ENCODE data around the gene CERS1.

CERS1 gene

DNA sequence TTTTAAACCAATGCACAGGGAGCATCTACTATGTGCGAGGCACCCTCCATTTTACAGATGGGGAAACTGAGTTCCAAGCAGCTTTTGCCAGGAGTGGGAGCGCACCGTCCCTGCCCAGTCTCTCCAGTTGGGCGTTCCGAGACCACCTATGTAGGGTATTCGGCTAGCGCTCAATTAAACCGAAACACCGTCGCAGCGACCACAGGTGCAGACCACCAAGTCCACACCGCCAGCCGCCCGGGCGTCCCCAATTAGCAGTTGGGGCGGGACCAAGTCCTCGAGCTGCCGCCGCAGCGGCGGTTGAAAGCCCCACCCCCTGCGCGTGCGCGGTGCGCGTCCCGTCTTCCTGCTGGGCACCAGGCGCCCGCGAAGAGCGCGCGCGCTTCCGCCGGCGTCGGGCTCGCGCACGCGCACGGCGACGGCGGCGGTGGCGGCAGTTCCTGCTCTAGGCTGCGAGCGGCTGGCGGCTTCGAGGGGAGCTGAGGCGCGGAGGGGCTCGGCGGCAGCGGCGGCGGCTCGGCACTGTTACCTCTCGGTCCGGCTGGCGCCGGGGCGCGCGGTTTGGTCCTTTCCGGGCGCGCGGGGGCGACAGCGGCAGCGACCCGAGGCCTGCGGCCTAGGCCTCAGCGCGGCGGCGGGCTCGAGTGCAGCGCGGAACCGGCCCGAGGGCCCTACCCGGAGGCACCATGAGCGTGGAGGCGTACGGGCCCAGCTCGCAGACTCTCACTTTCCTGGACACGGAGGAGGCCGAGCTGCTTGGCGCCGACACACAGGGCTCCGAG, 64.2 kb downstream of the CERS1 start, which contains the start of gene UPF1 (continued):
- TF ChIP-seq HOXA7 (CRISPR knock-in tag; IDR thresholded peaks at IDR 0.05; ENCODE audit: borderline replicate concordance) (0 out of 2 replicates have a peak, but pooled peaks have one; percentile 40), ZNF791 (tag by site-specific recombination; IDR thresholded peaks at IDR 0.05) (no peak), SP3 (tag by site-specific recombination; IDR thresholded peaks at IDR 0.05) (peak; percentile 28; the same call in 1 of the 2 replicates), ZSCAN30 (tag by site-specific recombination; IDR thresholded peaks at IDR 0.05) (peak; percentile 15), ZNF335 (tag by site-specific recombination; conservative IDR thresholded peaks at IDR 0.05) (peak; percentile 39; the same call in 1 of the 2 replicates), ZNF600 (tag by site-specific recombination; IDR thresholded peaks at IDR 0.05) (peak; percentile 59), ZNF311 (tag by site-specific recombination; IDR thresholded peaks at IDR 0.05; ENCODE audit: borderline replicate concordance) (no peak), ZBTB1 (tag by site-specific recombination; IDR thresholded peaks at IDR 0.05) (no peak), KLF10 (tag by site-specific recombination; IDR thresholded peaks at IDR 0.05) (peak; percentile 43; the same call in 1 of the 2 replicates), ZNF660 (tag by site-specific recombination; IDR thresholded peaks at IDR 0.05) (peak; percentile 74; the same call in 1 of the 2 replicates), ZNF664 (tag by site-specific recombination; IDR thresholded peaks at IDR 0.05) (peak; percentile 96)
- TF ChIP-seq, protein P1, sequence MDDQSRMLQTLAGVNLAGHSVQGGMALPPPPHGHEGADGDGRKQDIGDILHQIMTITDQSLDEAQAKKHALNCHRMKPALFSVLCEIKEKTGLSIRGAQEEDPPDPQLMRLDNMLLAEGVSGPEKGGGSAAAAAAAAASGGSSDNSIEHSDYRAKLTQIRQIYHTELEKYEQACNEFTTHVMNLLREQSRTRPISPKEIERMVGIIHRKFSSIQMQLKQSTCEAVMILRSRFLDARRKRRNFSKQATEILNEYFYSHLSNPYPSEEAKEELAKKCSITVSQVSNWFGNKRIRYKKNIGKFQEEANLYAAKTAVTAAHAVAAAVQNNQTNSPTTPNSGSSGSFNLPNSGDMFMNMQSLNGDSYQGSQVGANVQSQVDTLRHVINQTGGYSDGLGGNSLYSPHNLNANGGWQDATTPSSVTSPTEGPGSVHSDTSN (CRISPR knock-in tag; IDR thresholded peaks at IDR 0.05): peak; percentile 93
- TF ChIP-seq, protein P2, sequence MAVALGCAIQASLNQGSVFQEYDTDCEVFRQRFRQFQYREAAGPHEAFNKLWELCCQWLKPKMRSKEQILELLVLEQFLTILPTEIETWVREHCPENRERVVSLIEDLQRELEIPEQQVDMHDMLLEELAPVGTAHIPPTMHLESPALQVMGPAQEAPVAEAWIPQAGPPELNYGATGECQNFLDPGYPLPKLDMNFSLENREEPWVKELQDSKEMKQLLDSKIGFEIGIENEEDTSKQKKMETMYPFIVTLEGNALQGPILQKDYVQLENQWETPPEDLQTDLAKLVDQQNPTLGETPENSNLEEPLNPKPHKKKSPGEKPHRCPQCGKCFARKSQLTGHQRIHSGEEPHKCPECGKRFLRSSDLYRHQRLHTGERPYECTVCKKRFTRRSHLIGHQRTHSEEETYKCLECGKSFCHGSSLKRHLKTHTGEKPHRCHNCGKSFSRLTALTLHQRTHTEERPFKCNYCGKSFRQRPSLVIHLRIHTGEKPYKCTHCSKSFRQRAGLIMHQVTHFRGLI (tag by site-specific recombination; IDR thresholded peaks at IDR 0.05): 0 out of 2 replicates have a peak, but pooled peaks have one; percentile 42
- TF ChIP-seq, protein P3, sequence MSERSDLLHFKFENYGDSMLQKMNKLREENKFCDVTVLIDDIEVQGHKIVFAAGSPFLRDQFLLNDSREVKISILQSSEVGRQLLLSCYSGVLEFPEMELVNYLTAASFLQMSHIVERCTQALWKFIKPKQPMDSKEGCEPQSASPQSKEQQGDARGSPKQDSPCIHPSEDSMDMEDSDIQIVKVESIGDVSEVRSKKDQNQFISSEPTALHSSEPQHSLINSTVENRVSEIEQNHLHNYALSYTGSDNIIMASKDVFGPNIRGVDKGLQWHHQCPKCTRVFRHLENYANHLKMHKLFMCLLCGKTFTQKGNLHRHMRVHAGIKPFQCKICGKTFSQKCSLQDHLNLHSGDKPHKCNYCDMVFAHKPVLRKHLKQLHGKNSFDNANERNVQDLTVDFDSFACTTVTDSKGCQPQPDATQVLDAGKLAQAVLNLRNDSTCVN (tag by site-specific recombination; optimal IDR thresholded peaks at IDR 0.05): peak; percentile 61

DNA sequence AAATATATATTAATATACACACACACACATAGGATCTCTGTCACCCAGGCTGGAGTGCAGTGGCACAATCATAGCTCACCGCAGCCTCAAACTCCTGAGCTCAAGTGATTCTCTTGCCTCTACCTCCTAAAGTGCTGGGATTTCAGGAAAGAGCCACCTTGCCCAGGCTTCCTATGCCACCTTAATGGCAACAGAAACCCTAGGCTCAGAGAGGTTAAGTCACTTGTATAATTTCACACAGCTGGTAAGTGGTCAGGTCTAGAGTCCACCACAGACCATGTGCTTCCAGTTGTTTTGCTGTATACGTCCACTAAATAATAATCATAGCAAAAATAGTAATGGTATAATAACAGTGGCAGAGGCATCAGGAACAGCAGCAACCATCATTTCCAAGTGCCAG, 65.5 kb downstream of the CERS1 start:
- Histone ChIP-seq H3K9me3 (ENCODE audit: control insufficient read depth, insufficient read depth, low read depth, low read length) (no peaks in the 10 kb centered on the region), H3K4me3 (ENCODE audit: low read depth, low read length) (no peak overlapping the region), H3K4me1 (ENCODE audit: control insufficient read depth, insufficient read depth, low read length) (no peaks in the 10 kb centered on the region), H3K27ac (ENCODE audit: extremely low read depth, low read depth, low read length) (no peak overlapping the region), H3K36me3 (ENCODE audit: control insufficient read depth in 2 of 2, insufficient read depth in 1 of 2, low read length in 2 of 2) (peaks cover 3 to 25% of the 10 kb centered on the region in 2 experiments; a peak in 2 of 3 replicates)
- TF ChIP-seq ZNF549 (tag by site-specific recombination; IDR thresholded peaks at IDR 0.05) (no peak), ZNF768 (tag by site-specific recombination; IDR thresholded peaks at IDR 0.05) (0 out of 2 replicates have a peak, but pooled peaks have one; percentile 38)
- CTCF ChIA-PET: interaction anchor here (0.9 kb wide), 1 partner anchor 36 kb away, joined by 5 read pairs; no protein-coding TSS in a partner anchor
- POLR2A ChIA-PET: interaction anchor here (1.0 to 3.5 kb wide), 2 partner anchors 12 to 26 kb away, joined by 3 to 23 read pairs; no protein-coding TSS in a partner anchor

DNA sequence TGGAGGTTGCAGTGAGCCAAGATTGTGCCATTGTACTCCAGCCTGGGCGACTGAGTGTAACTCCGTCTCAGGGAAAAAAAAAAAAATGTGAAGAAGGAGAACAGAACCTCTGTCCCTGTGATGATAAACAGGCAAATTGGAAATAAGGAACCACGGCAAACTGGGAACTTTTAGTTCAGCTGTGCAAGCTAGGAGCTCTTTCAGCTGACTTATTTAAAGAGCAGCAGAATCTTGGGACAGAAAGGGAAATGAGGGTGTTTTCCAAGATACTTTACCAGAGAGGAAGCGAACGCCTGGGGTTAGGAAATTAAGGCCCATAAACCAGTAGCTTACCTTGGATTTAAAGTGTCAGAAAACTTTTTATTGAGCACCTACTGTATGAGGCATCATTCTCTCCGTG, 67.2 kb downstream of the CERS1 start:
- H3K4me1 ChIP-seq (ENCODE audit: control insufficient read depth, insufficient read depth, low read length): no peaks in the 10 kb centered on the region
- peaks cover 0 to 9% of the 10 kb centered on the region in 2 experiments; a peak in 1 of 3 replicates for H3K36me3 ChIP-seq (ENCODE audit: control insufficient read depth in 2 of 2, insufficient read depth in 1 of 2, low read length in 2 of 2)
- no peak overlapping the region for H3K27ac ChIP-seq (ENCODE audit: extremely low read depth, low read depth, low read length)
- no peak overlapping the region for H3K4me3 ChIP-seq (ENCODE audit: low read depth, low read length)
- H3K9me3 ChIP-seq (ENCODE audit: control insufficient read depth, insufficient read depth, low read depth, low read length): no peaks in the 10 kb centered on the region
- ChIA-PET CTCF (interaction anchor here (0.7 to 1.6 kb wide), 3 partner anchors 18 to 158 kb away, joined by 3 to 10 read pairs (median 4); no protein-coding TSS in a partner anchor), POLR2A (no interaction called here)
- TF ChIP-seq FEZF1 (tag by site-specific recombination; IDR thresholded peaks at IDR 0.05) (no peak), ZNF561 (tag by site-specific recombination; IDR thresholded peaks at IDR 0.05; ENCODE audit: borderline replicate concordance) (no peak), ZNF664 (tag by site-specific recombination; IDR thresholded peaks at IDR 0.05) (0 out of 2 replicates have a peak, but pooled peaks have one; percentile 22)
- TF ChIP-seq, protein P4, sequence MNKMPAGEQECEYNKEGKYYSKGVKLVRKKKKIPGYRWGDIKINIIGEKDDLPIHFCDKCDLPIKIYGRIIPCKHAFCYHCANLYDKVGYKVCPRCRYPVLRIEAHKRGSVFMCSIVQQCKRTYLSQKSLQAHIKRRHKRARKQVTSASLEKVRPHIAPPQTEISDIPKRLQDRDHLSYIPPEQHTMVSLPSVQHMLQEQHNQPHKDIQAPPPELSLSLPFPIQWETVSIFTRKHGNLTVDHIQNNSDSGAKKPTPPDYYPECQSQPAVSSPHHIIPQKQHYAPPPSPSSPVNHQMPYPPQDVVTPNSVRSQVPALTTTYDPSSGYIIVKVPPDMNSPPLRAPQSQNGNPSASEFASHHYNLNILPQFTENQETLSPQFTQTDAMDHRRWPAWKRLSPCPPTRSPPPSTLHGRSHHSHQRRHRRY (tag by site-specific recombination; IDR thresholded peaks at IDR 0.05): no peak

Measured in HEK293 (cell line).